Liver (tissue), 9 donors: ENCODE data around the gene KHNYN. TPM values are rescaled to one million over a fixed set of nuclear protein-coding genes. Genes with fewer than 3 reads are reported as not detected.
"Not testable (repeated sequence)": the region's sequence is repeated elsewhere in the genome, so short reads cannot be mapped to it uniquely, and the experiment has no call there.

Source experiments
- DNase-seq: peaks from one replicate; pipeline ENCODE4 v3.0.0-alpha.2; 2017; ENCODE audit warnings: low spot score
- H3K27ac ChIP-seq, 2 donors: one replicate each; pipeline ENCODE4 v1.7.0; 2013; ENCODE audit warnings: inconsistent platforms in 2 of 2, low read length in 2 of 2, control low read depth in 1 of 2, low read depth in 1 of 2, mild to moderate bottlenecking in 1 of 2
- H3K27me3 ChIP-seq, 4 donors: one replicate each; pipeline versions ENCODE4 v1.6.1 to v1.7.0; 2013; ENCODE audit warnings: low read length in 3 of 4, inconsistent platforms in 1 of 4, mild to moderate bottlenecking in 1 of 4, moderate library complexity in 1 of 4; ENCODE audit not compliant: control insufficient read depth in 4 of 4, insufficient read depth in 4 of 4
- H3K36me3 ChIP-seq, 4 donors: one replicate each; pipeline versions ENCODE4 v1.6.1 to v1.7.0; 2013; ENCODE audit warnings: low read length in 3 of 4, mild to moderate bottlenecking in 3 of 4, low read depth in 1 of 4, moderate library complexity in 1 of 4; ENCODE audit not compliant: control insufficient read depth in 4 of 4, insufficient read depth in 3 of 4
- H3K4me1 ChIP-seq, 4 donors: one replicate each; pipeline versions ENCODE4 v1.6.1 to v1.7.0; 2013; ENCODE audit warnings: low read length in 3 of 4, mild to moderate bottlenecking in 3 of 4, moderate library complexity in 1 of 4; ENCODE audit not compliant: control insufficient read depth in 4 of 4, insufficient read depth in 4 of 4
- H3K4me3 ChIP-seq, 3 donors: one replicate each; pipeline versions ENCODE4 v1.6.1 to v1.7.0; 2013; ENCODE audit warnings: low read length in 3 of 3, control low read depth in 1 of 3, low read depth in 1 of 3, mild to moderate bottlenecking in 1 of 3
- H3K9ac ChIP-seq, 2 donors: one replicate each; pipeline ENCODE4 v1.7.0; 2013; ENCODE audit warnings: low read length in 2 of 2, mild to moderate bottlenecking in 2 of 2, moderate library complexity in 2 of 2, control low read depth in 1 of 2, low read depth in 1 of 2
- H3K9me3 ChIP-seq, 4 donors: one replicate each; pipeline versions ENCODE4 v1.6.1 to v1.7.0; 2013; ENCODE audit warnings: low read length in 3 of 4; ENCODE audit not compliant: control insufficient read depth in 4 of 4
- EGR1 ChIP-seq, 2 donors: IDR thresholded peaks; 2 replicates each; pipeline ENCODE4 v1.6.1; 2016 to 2018; ENCODE audit warnings: antibody characterized with exemption in 2 of 2, low read depth in 2 of 2
- FOXA1 ChIP-seq: IDR thresholded peaks from 2 replicates; pipeline ENCODE4 v1.6.1; 2016; ENCODE audit warnings: antibody characterized with exemption
- FOXA2 ChIP-seq: IDR thresholded peaks from 2 replicates; pipeline ENCODE4 v1.6.1; 2016; ENCODE audit warnings: antibody characterized with exemption
- GABPA ChIP-seq, 2 donors: IDR thresholded peaks in 1 of 2; conservative IDR thresholded peaks in 1 of 2; 2 replicates each; pipeline ENCODE4 v1.6.1; 2016; ENCODE audit warnings: antibody characterized with exemption in 2 of 2, mild to moderate bottlenecking in 1 of 2, moderate library complexity in 1 of 2
- HNF4G ChIP-seq: IDR thresholded peaks from 2 replicates; pipeline ENCODE4 v1.6.1; 2016; ENCODE audit warnings: antibody characterized with exemption
- NR2F2 ChIP-seq: IDR thresholded peaks from 2 replicates; pipeline ENCODE4 v1.6.1; 2016; ENCODE audit warnings: antibody characterized with exemption
- RAD21 ChIP-seq, 2 donors: IDR thresholded peaks; 2 replicates each; pipeline ENCODE4 v1.6.1; 2016; ENCODE audit warnings: antibody characterized with exemption in 2 of 2, mild to moderate bottlenecking in 2 of 2
- SP1 ChIP-seq: IDR thresholded peaks from 2 replicates; pipeline ENCODE4 v1.6.1; 2018; ENCODE audit warnings: antibody characterized with exemption, mild to moderate bottlenecking
- TAF1 ChIP-seq: conservative IDR thresholded peaks from 2 replicates; pipeline ENCODE4 v1.6.1; 2016; ENCODE audit warnings: antibody characterized with exemption, mild to moderate bottlenecking
- WGBS: extraction: QIAGEN DNeasy Blood & Tissue Kit; methylation state at CpG from one replicate; pipeline ENCODE4 v1.1.7; 2013; 5-methylcytosine and 5-hydroxymethylcytosine counted together
- polyA plus RNA-seq, 2 donors: library from polyadenylated mRNA; stranded (reverse) in 1 of 2; unstranded in 1 of 2; fragments of 200-250 nt in 1 of 2; fragments of >200 nt in 1 of 2; fragmentation: Nextera tagmentation in 1 of 2; extraction: Ambion mirVana in 1 of 2; gene quantifications; one replicate each; pipeline versions ENCODE4 v1.2.1 to v1.2.3, GENCODE V29; 2013 to 2015
- total RNA-seq, 2 donors: library from RNA; depleted of rRNA; stranded (reverse); fragments of >200 nt; gene quantifications; one replicate each; pipeline ENCODE4 v1.2.3, GENCODE V29; 2014
- TF ChIP-seq, protein P1 (sequence below): IDR thresholded peaks from 2 replicates; pipeline ENCODE4 v1.6.1; 2016; ENCODE audit warnings: antibody characterized with exemption, mild to moderate bottlenecking
- TF ChIP-seq, protein P2 (sequence below): IDR thresholded peaks from 2 replicates; pipeline ENCODE4 v1.6.1; 2016; ENCODE audit warnings: antibody characterized with exemption
- TF ChIP-seq, protein P3 (sequence below): fragments of 150-350 bp; IDR thresholded peaks from 2 replicates; pipeline ENCODE4 v1.5.1; 2017; ENCODE audit warnings: improper control_type of control experiment, low read depth, low read length; ENCODE audit not compliant: missing input control
- TF ChIP-seq, protein P4 (sequence below): IDR thresholded peaks from 2 replicates; pipeline ENCODE4 v1.6.1; 2016; ENCODE audit warnings: antibody characterized with exemption
- donor health status: healthy.
- donor health status: healthy.
- donor health status: healthy.
- donor health status: healthy.
- donor health status: healthy.

Gene KHNYN
- total and polyA plus RNA-seq, 4 donors, result 3.0 to 40.3 (median 24.6) TPM

DNA sequence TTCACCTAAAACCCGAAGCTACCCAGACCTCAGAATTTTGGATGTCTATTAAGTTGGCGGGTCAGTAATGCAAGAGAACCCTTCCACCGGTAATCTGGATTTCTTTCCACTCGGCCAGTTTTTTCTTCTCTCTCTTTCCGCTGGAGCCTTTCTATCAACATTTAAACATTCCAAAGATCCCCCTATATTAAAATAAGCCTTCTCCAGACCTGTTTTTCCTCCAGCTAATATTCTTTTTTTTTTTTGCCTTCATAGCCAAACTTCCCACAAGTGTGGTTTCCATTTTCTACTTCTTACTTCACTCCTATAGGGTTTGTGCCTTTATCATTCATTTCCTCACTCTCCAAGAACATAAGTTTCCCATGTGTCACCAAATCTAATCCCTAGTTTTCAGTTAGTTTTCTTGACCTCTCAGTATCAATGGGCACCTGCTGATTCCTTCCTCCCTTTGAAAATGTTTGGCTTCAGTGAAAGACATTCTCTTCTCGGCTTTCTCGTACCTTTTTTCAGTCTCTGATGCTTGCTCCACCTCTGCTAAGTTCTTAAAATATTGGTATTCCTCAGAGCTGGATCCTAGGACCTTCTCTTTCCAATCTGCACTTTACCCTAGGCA lies 13.4 kb downstream of the KHNYN start:
- Histone ChIP-seq H3K9ac (peak overlapping the region; percentile 67 to 76), H3K27ac (peak overlapping the region; percentile 98 to 100), H3K4me3 (peak overlapping the region; percentile 66 to 85 (median 80)), H3K27me3 (no peaks in the 10 kb centered on the region), H3K9me3 (no peaks in the 10 kb centered on the region), H3K4me1 (peaks cover 5 to 37% (median 19%) of the 10 kb centered on the region in 4 donors), H3K36me3 (peaks cover 4 to 21% (median 19%) of the 10 kb centered on the region in 4 donors)
- DNase-seq, result no peak
- WGBS, result 5% methylated on average over 7 of the region's 7 CpGs
- TF ChIP-seq NR2F2 (no peak), EGR1 (IDR thresholded peaks at IDR 0.05; ENCODE audit: low read depth in 2 of 2) (no peak), RAD21 (IDR thresholded peaks at IDR 0.05) (no peak), SP1 (no peak), GABPA (IDR thresholded peaks at IDR 0.05 in 1 of 2, conservative IDR thresholded peaks at IDR 0.05 in 1 of 2) (no peak), TAF1 (no peak), FOXA2 (no peak), FOXA1 (no peak), HNF4G (no peak)
- TF ChIP-seq, protein P1, sequence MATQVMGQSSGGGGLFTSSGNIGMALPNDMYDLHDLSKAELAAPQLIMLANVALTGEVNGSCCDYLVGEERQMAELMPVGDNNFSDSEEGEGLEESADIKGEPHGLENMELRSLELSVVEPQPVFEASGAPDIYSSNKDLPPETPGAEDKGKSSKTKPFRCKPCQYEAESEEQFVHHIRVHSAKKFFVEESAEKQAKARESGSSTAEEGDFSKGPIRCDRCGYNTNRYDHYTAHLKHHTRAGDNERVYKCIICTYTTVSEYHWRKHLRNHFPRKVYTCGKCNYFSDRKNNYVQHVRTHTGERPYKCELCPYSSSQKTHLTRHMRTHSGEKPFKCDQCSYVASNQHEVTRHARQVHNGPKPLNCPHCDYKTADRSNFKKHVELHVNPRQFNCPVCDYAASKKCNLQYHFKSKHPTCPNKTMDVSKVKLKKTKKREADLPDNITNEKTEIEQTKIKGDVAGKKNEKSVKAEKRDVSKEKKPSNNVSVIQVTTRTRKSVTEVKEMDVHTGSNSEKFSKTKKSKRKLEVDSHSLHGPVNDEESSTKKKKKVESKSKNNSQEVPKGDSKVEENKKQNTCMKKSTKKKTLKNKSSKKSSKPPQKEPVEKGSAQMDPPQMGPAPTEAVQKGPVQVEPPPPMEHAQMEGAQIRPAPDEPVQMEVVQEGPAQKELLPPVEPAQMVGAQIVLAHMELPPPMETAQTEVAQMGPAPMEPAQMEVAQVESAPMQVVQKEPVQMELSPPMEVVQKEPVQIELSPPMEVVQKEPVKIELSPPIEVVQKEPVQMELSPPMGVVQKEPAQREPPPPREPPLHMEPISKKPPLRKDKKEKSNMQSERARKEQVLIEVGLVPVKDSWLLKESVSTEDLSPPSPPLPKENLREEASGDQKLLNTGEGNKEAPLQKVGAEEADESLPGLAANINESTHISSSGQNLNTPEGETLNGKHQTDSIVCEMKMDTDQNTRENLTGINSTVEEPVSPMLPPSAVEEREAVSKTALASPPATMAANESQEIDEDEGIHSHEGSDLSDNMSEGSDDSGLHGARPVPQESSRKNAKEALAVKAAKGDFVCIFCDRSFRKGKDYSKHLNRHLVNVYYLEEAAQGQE, result no peak
- TF ChIP-seq, protein P2, sequence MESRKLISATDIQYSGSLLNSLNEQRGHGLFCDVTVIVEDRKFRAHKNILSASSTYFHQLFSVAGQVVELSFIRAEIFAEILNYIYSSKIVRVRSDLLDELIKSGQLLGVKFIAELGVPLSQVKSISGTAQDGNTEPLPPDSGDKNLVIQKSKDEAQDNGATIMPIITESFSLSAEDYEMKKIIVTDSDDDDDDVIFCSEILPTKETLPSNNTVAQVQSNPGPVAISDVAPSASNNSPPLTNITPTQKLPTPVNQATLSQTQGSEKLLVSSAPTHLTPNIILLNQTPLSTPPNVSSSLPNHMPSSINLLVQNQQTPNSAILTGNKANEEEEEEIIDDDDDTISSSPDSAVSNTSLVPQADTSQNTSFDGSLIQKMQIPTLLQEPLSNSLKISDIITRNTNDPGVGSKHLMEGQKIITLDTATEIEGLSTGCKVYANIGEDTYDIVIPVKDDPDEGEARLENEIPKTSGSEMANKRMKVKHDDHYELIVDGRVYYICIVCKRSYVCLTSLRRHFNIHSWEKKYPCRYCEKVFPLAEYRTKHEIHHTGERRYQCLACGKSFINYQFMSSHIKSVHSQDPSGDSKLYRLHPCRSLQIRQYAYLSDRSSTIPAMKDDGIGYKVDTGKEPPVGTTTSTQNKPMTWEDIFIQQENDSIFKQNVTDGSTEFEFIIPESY, result no peak
- TF ChIP-seq, protein P3, sequence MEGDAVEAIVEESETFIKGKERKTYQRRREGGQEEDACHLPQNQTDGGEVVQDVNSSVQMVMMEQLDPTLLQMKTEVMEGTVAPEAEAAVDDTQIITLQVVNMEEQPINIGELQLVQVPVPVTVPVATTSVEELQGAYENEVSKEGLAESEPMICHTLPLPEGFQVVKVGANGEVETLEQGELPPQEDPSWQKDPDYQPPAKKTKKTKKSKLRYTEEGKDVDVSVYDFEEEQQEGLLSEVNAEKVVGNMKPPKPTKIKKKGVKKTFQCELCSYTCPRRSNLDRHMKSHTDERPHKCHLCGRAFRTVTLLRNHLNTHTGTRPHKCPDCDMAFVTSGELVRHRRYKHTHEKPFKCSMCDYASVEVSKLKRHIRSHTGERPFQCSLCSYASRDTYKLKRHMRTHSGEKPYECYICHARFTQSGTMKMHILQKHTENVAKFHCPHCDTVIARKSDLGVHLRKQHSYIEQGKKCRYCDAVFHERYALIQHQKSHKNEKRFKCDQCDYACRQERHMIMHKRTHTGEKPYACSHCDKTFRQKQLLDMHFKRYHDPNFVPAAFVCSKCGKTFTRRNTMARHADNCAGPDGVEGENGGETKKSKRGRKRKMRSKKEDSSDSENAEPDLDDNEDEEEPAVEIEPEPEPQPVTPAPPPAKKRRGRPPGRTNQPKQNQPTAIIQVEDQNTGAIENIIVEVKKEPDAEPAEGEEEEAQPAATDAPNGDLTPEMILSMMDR, result no peak
- TF ChIP-seq, protein P4, sequence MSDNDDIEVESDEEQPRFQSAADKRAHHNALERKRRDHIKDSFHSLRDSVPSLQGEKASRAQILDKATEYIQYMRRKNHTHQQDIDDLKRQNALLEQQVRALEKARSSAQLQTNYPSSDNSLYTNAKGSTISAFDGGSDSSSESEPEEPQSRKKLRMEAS, result no peak

DNA sequence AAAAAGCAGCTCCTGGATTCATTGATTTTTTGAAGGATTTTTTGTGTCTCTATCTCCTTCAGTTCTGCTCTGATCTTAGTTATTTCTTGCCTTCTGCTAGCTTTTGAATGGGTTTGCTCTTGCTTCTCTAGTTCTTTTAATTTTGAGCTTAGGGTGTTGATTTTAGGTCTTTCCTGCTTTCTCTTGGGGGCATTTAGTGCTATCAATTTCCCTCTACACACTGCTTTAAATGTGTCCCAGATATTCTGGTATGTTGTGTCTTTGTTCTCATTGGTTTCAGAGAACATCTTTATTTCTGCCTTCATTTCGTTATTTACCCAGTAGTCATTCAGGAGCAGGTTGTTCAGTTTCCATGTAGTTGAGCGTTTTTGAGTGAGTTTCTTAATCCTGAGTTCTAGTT lies 21.1 kb downstream of the KHNYN start:
- H3K36me3 ChIP-seq, H3K27ac ChIP-seq, H3K9me3 ChIP-seq, H3K4me3 ChIP-seq, H3K9ac ChIP-seq, DNase-seq, H3K4me1 ChIP-seq, H3K27me3 ChIP-seq: not testable (repeated sequence)
- 86% methylated on average over 2 of the region's 2 CpGs for WGBS
